NCI-H146 treated with DMSO at 0.1 percent for 48 hours (cell line): ENCODE data around the gene CASP14.
"Not testable (repeated sequence)": the region's sequence is repeated elsewhere in the genome, so short reads cannot be mapped to it uniquely, and the experiment has no call there.

Experiments
- DNase-seq: peaks from one replicate; lab custom pipeline; 2025; ENCODE audit not compliant: unreplicated experiment; lab: John Stamatoyannopoulos, UW

Gene CASP14, protein sequence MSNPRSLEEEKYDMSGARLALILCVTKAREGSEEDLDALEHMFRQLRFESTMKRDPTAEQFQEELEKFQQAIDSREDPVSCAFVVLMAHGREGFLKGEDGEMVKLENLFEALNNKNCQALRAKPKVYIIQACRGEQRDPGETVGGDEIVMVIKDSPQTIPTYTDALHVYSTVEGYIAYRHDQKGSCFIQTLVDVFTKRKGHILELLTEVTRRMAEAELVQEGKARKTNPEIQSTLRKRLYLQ

DNA sequence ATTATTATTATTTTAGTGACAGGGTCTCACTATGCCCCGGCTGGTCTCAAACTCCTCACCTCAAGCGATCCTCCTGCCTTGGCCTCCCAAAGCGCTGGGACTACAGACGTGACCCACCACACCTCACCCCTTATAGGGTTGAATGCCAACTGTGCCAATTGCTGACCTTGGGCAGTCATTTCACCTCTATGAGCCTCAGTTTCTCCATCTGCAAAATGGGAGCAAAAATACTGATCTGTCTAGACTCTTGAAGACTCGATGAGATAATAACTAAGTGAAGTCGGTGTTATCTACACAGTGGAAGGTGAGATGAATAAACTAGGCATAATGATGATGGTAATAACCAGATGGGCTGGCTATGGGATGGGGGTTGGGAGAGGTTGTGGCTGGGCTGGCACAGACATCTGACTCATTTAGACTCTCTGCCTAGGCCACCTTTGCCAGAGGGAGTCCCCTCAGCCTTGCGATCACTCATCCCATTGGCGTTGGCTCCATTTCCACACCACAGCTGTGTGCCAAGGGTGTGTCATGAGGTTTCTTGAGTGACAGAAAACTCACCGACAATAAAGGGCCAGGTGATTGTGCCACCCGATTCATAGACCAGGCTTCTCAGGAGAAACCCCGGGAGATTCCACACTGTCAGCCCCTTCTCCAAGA is at the start of gene CASP14:
CASP14 (plus strand) TSS at position 596 of the 657 bp plus-strand sequence. CDS start 2,772 bp downstream, outside the sequence.
- no peak for DNase-seq

DNA sequence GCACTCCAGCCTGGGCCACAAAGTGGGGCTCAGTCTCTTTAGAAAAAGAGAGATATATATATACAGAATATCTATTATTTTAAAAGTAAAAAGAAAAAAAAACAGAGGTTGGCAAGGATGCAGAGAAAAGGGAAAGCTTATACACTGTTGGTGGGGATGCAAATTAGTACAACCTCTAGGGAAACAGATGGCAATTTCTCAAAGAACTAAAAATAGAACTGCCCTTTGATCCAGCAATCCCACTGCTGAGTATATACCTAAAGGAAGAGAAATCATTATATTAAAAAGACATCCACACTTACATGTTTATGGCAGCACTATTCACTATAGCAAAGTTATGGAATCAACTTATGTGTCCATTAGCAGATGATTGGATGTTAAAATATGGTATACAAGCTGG is 41.0 kb upstream of the CASP14 start:
- DNase-seq: no peak

- no peak for DNase-seq
Observed at GRCh38 chr19:15010501-15011300, 38.6 kb upstream of the CASP14 start.

DNA sequence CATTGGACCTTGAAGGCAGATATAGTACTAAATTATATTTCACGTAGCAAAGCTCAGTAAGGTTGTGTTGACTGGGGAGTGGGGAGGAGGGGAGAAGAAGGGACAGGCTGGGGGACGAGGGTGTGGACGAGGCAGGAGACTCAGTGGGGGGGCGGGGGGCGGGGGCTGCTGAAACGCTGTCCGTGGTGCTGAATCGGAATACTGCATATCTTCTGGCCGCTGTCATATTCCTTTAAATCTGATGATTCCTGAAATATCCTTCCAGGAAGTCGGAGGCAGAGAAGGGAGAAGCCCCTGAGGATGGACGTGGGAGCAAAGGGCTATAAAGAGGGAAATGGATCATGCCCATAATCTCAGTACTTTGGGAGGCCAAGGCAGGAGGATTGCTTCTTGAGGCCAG is 34.7 kb upstream of the CASP14 start:
- no peak for DNase-seq

- DNase-seq: no peak
Observed at GRCh38 chr19:15015946-15016542, 33.2 kb upstream of the CASP14 start.

DNA sequence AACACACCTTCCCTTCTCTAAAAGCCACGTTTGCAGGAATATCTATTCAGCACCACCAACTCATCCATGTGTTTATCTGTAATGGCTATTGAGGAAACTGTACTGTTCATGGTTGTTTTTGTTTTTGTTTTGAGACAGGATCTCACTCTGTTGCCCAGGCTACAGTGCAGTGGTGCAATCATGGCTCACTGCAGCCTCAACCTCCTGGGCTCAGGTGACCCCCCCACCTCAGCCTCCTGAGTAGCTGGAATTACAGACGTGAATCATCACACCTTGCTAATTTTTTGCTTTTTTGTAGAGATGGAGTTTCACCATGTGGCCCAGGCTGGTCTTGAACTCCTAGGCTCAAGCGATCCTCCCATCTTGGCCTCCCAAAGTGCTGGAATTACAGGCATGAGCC is 30.4 kb upstream of the CASP14 start:
- not testable (repeated sequence) for DNase-seq

- no peak for DNase-seq
Observed at GRCh38 chr19:15021286-15022007, 27.8 kb upstream of the CASP14 start.

GRCh38 chr19:15022752-15023151 is 26.5 kb upstream of the CASP14 start:
- DNase-seq: no peak

DNA sequence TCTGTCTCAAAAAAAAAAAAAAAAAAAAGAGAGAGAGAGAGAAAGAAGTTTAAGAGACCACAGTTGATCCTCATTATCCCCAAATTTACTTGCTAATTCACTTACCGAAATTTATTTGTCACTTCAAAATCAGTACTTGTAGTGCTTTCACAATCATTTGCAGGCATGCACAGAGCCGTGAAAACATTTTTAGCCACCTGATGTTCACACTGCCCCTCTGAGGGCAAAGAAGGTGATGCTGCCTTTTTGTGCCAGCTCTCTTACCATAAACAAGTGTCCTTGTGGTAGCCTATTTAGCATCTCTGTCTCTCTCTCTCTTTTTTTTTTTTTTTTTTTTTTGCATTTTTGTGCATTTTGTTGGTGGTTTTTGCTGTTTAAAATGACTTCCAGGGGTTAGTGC is 24.1 kb upstream of the CASP14 start:
- no peak for DNase-seq

GRCh38 chr19:15028490-15028889 is 20.8 kb upstream of the CASP14 start:
- DNase-seq: no peak

- no peak for DNase-seq
Observed at GRCh38 chr19:15031675-15032074, 17.6 kb upstream of the CASP14 start.

GRCh38 chr19:15035795-15036311 is 13.4 kb upstream of the CASP14 start:
- DNase-seq: no peak

- no peak for DNase-seq
Observed at GRCh38 chr19:15037586-15037985, 11.7 kb upstream of the CASP14 start.

GRCh38 chr19:15038294-15038693 is 11.0 kb upstream of the CASP14 start:
- no peak for DNase-seq

- DNase-seq: no peak
Observed at GRCh38 chr19:15042003-15042402, 7.3 kb upstream of the CASP14 start.

GRCh38 chr19:15042826-15043225 is 6.5 kb upstream of the CASP14 start:
- no peak for DNase-seq

- no peak for DNase-seq
Observed at GRCh38 chr19:15045506-15045905, 3.8 kb upstream of the CASP14 start.

DNA sequence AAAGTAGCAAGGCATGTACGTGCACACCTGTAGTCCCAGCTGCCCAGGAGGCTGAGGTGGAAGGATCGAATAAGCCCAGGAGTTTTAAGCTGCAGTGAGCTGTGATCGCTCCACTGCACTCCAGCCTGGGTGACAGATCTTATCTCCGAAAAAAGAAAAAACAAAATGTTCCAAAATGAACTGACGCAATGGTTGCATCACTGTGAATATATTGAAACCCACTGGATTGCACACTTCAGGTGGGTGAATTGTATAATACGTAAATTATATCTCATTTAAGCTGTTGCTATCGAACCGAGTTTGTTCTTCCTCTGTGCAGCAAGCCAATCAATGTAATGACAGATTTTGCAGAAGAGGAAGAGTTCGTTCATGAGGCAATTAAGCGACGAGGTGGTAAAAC is 1.6 kb upstream of the CASP14 start:
- DNase-seq: no peak

- DNase-seq: no peak
Observed at GRCh38 chr19:15048128-15048527, 1.2 kb upstream of the CASP14 start.

GRCh38 chr19:15050639-15051038 is 1.4 kb downstream of the CASP14 start:
- no peak for DNase-seq

GRCh38 chr19:15062036-15062435 is 12.8 kb downstream of the CASP14 start:
- no peak for DNase-seq
